GM21737 (cell line): ENCODE measurements around the gene POLH.

Experiments used
- ATAC-seq: cut with Tn5 transposase; IDR thresholded peaks from one replicate; pipeline ENCODE4 v1.9.1; 2021; ENCODE audit warnings: mild to moderate bottlenecking, moderate library complexity; ENCODE audit not compliant: unreplicated experiment

Gene POLH

DNA sequence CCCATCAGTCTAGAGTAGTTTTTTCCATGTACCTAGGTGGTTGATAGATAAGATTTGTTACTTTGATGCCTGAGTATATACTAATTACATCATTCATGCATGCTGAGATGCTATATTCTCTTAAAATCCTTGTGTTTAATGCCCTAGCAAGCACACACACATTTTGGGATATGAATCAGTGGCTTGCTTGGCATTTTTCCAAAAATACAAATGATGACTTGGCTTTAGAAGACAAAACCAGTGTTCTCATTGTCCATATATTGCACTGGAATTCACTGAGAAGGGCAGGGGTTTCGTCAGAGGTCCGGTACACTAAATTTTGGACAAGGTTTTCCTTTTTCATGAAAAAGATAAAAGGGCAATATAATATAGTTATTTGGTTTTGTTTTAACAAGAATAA lies 28.2 kb downstream of the POLH start:
- no peak for ATAC-seq

DNA sequence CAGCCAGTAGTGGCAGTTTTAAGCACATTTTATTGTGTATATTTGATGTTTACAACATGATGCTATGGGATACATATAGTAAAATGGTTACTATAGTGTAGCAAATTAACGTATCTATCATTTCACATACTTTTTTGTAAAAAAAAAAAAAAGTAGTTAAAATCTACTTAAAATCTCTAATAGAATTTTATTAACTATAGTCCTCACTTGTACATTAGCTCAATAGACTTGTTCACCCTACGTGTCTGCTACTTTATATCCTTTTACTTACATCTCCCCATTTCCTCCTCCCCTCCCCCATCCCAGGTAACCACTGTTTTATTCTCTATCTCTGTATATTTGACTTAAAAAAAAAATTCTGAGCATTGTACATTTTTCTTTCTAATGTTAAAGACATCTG lies 30.0 kb downstream of the POLH start:
- ATAC-seq = no peak

DNA sequence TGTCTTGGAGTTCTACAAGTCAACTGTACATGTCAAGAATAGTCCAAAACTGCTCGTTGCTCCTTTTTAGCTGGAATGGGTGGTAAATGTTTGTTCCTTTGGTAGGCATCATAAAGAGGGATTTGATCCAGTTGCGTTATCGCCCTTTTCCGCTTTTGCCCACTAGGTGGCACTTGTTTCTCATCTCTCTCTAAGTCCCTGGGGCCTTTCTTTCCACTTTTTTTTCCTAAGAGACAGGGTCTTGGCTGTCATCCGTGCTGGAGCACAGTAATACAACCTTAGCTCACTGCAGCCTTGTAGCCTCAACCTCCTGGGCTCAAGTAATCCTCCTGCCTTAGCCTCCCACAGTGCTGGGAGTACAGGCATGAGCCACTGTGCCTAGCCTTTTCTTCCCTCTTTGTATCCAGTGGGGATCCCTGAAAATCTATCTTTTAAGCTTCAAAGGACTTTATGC lies 32.4 kb downstream of the POLH start:
- ATAC-seq = no peak

DNA sequence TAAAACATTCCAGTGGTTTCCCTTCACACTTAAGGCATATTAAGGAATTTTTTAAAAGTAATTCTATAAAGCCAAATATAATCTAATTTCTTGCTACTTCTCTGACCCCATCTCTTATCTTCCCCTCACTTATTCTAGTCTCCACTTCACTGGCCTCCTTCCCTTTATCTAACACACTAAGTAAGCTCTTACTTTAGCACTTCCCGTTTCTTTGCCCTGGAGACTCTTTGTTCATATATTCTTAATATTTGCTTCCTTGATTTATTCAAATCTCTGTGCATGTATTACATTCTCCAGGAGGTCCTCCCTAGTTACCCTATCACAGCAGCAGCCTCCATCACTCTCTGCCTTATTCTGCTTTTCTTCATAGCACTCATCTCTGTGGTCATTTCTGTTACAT lies 32.8 kb downstream of the POLH start:
- ATAC-seq = no peak

DNA sequence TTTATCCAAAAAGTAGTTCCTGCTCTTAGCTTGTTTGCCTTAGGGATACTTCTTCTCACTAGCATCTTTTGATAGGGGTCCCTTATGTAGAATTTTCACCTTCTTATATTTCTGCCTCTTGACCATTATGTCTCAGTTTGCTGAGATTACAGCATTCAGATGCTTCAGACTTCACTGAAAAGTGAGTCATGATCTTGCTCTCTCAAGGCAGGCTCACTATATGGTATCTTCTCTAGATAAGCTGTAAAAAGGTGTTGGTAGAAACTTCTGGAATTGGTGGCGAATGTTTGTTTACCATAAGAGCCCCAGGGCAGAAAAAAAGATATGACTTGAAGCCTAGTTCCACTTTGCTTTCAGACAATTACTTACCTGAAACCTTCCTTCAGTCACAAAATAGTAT lies 33.4 kb downstream of the POLH start:
- no peak for ATAC-seq

DNA sequence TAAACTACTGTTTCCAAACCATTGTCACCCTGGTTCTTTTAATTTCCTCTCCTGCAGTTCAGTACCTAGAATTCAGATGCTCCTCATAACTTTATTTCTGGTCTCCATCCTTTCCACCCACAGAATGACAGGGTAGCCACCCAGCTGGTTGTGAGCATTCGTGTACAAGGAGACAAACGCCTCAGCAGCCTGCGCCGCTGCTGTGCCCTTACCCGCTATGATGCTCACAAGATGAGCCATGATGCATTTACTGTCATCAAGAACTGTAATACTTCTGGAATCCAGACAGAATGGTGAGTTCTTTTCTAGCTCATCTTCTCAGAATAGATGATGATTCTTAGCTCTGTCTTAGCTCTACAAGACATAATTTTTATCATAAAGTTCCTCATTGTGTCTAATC lies 34.4 kb downstream of the POLH start:
- ATAC-seq = no peak

DNA sequence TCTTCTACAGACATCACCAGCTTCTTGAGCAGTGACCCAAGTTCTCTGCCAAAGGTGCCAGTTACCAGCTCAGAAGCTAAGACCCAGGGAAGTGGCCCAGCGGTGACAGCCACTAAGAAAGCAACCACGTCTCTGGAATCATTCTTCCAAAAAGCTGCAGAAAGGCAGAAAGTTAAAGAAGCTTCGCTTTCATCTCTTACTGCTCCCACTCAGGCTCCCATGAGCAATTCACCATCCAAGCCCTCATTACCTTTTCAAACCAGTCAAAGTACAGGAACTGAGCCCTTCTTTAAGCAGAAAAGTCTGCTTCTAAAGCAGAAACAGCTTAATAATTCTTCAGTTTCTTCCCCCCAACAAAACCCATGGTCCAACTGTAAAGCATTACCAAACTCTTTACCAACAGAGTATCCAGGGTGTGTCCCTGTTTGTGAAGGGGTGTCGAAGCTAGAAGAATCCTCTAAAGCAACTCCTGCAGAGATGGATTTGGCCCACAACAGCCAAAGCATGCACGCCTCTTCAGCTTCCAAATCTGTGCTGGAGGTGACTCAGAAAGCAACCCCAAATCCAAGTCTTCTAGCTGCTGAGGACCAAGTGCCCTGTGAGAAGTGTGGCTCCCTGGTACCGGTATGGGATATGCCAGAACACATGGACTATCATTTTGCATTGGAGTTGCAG lies 37.9 kb downstream of the POLH start:
- ATAC-seq = no peak

DNA sequence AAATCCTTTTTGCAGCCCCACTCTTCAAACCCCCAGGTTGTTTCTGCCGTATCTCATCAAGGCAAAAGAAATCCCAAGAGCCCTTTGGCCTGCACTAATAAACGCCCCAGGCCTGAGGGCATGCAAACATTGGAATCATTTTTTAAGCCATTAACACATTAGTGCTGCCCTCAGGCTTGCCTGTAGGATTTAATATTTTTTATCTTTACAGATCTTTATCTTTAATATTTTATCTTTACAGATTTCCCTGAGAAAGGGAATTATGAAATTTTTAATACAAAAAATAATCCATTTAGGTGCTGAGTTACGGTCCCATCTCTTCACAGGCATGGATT lies 38.4 kb downstream of the POLH start:
- no peak for ATAC-seq

DNA sequence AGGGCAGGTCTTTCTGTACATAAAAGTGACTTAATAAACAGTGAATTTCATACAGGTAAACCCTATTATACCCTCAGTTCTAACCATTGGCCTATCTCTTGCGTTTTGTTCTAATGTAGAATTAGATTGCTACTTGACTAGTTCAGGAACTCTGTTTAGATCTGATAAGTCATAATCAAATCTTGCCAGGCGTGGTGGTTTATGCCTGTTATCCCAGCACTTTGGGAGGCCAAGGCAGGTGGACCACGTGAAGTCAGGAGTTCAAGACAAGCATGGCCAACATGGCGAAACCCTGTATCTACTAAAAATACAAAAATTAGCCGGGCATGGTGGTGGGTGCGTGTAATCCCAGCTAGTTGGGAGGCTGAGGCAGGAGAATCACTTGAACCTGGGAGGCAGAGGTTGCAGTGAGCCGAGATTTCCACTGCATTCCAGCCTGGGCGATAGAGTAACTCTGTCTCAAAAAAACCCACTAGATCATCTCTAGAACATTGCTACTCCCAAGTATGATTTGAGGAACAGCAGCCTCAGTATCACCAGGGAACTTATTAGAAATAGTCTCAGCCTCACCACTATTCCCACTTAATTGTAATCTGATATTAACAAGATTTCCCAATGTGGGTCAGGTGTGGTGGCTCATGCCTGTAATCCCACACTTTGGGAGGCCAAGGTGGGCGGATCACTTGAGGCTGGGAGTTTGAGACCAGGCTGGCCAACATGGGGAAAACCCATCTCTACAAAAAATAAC lies 40.9 kb downstream of the POLH start:
- no peak for ATAC-seq

DNA sequence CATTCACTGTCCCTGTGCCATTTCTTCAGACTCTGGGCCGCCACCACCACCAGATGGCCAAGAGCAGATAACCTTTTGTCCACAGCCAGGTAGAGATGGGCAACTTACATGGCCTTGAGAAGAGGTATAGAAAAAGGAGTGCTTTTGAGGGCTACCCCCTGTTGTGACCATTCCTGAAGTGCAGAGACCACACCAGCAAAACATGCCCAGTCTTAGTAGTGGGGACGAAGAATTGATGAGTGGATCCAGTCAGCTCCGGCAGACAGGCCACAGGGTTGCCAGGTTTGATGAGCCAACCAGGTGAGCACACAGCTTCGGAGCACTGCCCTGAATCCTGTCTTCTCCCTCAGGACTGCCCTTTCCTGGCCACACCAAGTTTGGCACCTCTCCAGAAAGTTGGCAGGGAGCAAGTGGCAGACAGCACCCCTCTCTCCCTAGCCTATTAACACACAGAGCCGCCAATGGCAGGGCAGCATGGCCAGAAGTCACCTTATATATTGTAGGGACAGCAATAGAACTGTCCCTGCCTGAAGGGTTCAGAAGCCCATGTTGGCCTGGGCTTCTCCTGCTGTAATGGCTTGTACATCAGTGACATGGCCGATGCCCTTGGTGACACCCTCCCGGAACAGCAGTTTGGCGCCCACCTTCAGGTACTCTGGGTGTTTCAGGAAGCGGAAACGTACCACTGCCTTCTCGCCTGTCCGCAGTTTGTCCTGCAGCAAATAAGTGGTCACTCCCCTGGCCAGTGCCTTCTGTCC lies 45.3 kb downstream of the POLH start:
- no peak for ATAC-seq

DNA sequence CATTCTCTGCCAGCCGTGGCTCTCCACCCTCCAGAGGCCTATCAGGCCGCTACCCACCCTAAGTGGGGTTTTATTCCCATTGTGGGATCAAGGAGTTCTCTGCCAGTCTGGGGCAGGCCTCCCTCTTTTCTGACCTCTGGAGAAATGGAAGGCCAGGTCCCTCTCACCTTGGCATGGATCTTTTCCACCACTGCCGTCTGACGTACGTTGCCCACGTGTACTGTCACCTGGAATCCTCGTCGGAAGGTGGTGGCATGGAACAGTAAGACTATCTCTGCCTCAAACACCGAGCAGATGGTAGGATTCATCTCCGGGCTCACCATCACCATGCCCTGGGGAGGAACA lies 45.8 kb downstream of the POLH start:
- ATAC-seq = no peak

DNA sequence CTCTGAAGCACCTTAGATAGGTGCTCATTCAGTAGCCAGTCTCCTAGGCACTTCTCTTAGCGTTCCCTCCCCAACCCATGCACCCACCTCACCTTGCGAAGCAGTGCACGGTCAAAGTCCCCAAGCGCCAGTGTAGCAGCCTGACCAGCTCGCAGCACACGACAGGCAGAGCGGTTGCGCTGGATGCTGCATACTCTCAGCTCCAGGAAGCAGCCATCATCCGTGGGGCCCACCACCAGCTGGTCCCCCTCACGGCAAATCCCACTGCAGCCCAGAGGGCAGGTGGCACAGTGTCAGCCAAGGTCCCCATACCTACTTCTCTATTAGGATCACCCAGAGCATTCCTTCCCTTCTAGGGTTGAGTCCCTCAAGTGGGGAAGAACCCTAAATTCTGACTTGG lies 46.6 kb downstream of the POLH start:
- ATAC-seq = no peak

DNA sequence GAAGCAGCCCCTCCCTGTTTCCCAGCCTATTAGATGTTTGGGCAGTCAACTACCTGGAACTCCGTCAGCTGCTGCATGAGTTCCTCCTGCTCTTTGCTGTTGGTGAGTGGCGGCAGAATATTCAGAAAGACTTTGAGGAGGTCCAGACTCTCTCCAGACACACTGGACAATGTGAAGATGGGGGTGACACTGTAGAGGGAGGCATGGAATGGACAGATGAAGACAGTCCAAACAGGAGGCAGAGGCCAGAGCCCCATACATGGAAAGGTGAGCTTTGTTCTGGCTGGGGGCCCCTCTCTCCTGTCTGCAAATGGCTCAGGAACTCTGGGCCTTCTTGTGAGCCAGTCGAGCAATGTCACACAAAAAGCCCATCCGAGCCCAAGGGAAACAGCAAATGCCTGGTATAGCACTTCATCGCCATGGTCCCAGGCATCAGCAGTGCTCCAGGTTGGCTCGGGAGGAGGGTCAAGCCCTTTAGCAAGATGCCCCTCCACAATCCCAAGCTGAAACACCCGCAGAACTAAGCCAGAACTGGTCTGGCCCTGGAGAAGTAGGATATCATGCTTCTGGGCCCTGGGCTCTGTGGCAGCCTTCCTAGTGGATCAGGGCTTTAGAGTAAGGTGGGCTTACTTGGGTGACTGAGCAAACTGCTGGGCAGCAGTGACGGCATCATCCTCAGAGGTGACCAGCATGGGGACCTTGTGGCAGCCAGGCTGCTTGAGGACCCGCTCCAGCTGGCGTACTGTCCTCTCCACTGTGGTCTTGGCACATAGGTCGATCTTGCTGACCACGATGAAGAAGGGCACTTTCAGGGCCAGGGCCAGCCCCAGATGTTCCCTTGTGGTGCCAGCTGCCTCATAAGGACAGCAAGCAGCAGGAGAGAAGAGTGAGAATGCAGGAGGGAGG lies 48.1 kb downstream of the POLH start:
- no peak for ATAC-seq

DNA sequence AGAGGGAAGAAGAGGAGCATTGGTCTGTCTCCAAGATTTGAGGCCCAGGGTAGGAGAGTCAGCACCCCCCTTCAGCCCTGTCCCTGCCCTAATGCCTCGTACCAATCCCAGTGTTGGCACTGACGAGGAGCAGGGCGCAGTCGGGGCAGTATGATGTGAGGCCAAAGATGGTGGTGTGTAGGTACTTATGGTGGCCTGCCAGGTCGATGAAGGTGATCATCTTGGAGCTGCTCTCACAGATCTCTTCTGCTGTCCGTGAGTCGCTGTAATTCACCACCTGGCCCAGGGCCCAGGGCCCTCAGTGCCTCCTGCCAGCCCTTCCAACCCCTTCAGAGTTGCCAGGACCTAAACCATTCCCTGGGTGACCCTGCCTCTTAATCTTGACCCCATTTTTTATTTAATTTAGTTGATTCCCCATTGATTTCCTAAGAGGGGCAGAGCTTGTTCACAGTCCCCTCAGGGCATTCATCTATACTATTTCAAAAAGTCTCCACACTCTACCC lies 48.9 kb downstream of the POLH start:
- no peak for ATAC-seq

DNA sequence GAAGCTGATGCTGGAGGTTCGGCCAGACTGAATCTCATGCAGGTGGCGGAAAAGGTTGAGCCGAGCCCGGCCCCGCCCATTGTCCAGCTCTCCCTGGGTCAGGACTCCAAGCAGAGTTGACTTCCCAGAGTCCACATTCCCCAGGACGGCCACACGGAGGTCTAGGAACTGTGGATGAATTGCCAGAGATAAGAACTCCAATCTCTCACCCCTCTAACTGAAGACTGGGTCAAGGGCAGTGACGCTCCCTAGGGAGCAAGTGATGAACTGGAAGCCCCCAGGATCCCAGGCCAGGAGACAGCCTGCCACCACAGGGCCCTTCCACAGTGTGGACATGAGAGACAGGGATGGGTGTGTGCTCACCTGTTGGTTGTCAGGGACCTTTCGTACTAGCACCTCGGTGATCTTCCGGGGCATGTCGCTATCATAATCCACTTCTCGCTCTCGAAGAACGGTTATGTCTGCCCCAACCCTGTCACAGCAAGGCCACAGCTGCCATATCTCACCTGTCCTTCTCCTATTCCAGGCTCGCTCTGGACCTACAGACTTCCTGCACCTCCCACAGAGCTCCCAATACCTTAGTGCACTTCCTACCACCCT lies 49.5 kb downstream of the POLH start:
- ATAC-seq = no peak

DNA sequence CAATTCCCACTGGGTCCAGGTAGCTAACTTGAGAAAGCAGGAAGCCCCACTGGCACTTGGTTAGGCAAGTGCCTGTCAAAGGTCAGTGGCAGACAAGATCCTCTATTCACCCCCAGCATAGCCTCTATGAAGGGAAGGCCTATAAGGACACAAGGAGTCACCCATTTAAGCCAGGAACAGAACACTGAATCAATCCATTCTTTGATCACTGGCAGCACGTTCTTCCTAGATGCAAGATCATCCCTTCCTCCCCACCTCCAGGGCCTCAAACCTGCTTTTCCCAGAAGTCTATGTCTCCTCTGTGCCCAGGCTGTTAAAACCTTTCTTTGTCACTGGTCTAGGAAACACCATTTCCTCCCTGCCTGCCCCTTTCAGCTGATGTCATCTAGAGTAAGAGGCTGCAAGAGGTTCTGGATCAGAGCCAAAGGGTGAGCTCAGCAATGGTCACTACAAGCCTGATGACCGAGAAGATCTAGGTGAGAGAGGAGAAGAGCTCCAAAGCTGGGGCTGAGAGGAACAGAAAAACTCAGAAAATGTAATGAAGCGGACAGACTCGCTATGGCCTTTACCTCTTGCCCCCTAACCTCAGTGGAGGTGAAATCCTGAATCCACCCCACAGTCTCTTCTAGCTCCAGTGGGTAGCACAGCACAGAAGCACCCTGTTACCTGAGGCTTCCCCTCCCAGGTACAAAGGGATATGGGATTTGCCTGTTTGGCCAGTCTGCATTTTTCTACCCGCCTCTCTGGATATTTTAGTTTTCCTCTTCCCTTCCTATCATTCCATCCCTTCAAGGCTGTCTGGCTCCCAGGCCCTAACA lies 51.2 kb downstream of the POLH start:
- no peak for ATAC-seq

DNA sequence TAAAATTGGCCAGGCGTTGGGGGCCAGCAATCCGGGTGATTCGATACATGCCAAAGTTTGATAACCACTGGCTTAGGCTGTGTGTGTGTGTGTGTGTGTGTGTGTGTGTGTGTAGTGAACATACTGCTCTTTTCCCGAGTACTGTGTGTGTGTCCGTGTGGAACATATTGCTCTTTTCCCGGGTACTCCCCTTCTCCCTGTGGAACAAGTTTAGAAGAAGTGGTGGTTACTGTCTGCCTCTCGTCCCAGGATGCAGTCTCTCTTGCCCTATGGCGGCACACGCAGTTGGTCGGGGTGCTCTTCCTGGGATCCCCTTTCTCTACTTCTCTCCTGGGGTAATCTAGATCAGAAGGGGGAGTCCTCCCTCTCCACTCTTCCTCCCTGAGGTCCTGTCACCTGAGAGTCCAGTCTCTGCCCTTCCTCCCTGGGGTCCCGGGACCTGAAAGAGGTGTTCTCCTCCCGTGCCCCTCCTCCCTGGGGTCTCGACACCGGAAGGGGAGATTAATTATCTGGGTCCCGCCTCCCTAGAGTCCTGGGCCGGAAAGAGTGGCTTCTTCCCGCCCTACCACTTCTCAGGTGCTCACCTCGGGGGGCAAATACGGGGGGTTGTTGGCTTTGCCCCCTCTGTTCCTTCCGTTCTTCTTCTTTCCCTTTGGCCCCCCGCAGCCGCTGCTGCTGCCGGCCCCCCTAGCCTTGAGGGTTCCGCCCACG lies 52.6 kb downstream of the POLH start:
- ATAC-seq = peak; percentile 16

DNA sequence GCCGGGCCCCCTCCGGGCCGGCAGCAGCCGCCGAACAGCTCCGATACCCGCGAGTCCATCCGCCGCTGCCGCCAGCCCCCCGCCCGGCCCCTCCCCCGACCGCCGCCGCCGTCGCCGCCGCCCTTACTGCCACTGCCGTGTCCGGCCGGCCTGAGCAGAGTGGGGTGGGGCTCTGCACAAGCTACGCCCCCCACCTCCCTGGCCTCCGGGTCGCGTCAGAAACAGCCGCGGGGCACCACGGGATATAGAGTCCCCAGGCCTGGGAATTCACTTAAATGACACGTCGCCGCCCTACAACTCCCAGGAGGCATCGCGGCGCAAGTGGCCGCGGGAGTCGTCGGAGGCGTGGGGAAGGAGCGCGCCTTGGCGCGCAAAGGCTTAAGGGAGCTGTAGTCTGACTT lies 53.1 kb downstream of the POLH start, which contains the start of gene GTPBP2:
GTPBP2 (minus strand) TSS at position 161 of the 401 bp plus-strand sequence; CDS start at position 59, 102 bp downstream.
- ATAC-seq = peak; percentile 81
